GM11168 (cell line): Measurements from ENCODE around the gene UNC5B.

ENCODE experiments used
- in situ Hi-C: fragments of 300-500 bp; cut with MboI; formaldehyde crosslinking; loops from one replicate; pipeline ENCODE4 v1.12.0; 2022; ENCODE audit warnings: low sequenced_read_pairs; ENCODE audit not compliant: unreplicated experiment

Gene UNC5B

GRCh38 chr10:71212318-71213126 is at the start of gene UNC5B:
TSS of gene UNC5B (plus strand) at chr10:71212570. CDS start at chr10:71212986, 416 bp downstream.
- in situ Hi-C loops: loop anchor here (25.0 kb wide), 1 partner anchor 300 kb away; no protein-coding TSS in a partner anchor

GRCh38 chr10:71173466-71173865 is 38.9 kb upstream of the UNC5B start:
- in situ Hi-C loops: no loop called here

GRCh38 chr10:71176661-71177060 is 35.7 kb upstream of the UNC5B start:
- in situ Hi-C loops: no loop called here

- in situ Hi-C loops: no loop called here
Observed at GRCh38 chr10:71177651-71178199, 34.6 kb upstream of the UNC5B start.

- in situ Hi-C loops: no loop called here
Observed at GRCh38 chr10:71178880-71179279, 33.5 kb upstream of the UNC5B start.

DNA sequence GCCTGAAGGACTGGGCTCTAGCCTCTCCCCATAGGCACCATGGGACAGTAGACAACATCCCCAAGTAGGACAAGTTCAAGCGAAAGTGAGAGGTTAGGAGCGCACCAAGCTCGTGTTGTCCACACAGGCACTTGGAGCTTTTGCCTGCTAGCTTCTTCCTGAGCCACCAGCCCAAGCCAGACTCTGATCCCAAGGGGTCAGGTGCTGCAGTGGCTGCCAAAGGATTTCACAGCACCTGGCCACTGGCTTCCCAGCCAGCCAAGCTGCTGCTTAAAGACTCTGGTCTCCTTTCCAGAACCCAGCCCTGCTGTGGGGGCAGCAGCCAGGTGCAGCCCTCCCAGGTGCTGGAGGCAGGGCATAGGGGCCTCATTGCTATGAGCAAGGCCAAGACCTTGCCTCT is 33.0 kb upstream of the UNC5B start:
- in situ Hi-C loops: no loop called here

DNA sequence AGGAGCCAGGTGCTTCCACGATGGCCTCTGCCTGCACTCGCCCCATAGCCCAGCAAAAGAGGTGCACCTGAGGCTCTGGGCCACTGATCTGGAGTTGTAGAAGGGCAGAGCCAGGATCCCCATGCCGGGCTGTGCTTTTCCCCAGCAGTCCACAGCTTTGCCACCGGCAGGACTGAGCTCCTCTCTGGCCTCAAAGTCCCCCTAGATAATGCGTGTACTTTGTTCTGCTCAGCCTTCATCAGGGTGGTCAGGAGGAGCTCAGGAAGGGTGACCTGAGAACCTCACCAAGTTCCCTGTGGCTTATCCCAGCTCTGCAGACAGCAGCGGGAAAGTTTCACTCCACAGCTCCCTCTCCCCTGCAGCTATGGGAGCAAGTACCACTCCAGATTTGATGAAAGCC is 27.9 kb upstream of the UNC5B start:
- in situ Hi-C loops: no loop called here

GRCh38 chr10:71185209-71185608 is 27.2 kb upstream of the UNC5B start:
- in situ Hi-C loops: no loop called here

- in situ Hi-C loops: no loop called here
Observed at GRCh38 chr10:71187197-71187596, 25.2 kb upstream of the UNC5B start.

DNA sequence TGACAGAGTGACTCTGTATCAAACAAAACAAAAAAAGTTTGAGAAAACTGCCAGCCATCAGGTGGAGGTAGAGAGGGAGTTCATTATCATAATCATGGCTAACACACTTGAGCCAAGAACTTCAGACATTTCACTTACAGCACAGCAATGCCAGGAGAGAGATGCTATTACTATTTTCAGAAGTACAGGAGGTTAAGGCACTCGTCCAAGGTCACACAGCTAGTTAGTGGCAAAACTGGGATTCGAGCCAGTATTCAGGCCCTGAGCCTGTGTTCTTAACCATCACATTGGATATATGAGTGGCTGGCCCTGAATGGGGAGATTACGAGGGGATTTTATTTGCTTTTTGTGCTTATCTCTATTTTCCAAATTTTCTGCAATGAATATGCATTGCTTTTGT is 24.8 kb upstream of the UNC5B start:
- in situ Hi-C loops: no loop called here

- in situ Hi-C loops: no loop called here
Observed at GRCh38 chr10:71188201-71188600, 24.2 kb upstream of the UNC5B start.

GRCh38 chr10:71191019-71191418 is 21.4 kb upstream of the UNC5B start:
- in situ Hi-C loops: no loop called here

GRCh38 chr10:71191551-71192076 is 20.8 kb upstream of the UNC5B start:
- in situ Hi-C loops: no loop called here

- in situ Hi-C loops: no loop called here
Observed at GRCh38 chr10:71193516-71193915, 18.9 kb upstream of the UNC5B start.

DNA sequence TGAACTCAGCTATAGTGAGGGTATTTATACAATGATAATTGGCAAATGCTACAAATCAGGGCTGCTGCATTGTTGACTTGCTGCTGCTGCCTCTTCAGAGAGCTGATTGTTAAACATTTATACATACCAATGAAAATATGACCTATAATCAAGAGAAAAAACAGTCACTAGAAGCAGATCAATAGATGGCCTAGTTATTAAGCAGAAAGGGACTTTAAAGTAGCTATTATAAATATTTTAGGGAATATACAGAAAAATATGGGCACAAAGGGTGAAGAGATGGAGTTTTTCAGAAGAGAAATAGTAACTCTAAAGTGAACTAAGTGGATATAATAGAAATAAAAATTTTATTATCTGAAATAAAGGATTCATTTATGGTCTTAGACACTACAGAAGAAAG is 14.4 kb upstream of the UNC5B start:
- in situ Hi-C loops: no loop called here

DNA sequence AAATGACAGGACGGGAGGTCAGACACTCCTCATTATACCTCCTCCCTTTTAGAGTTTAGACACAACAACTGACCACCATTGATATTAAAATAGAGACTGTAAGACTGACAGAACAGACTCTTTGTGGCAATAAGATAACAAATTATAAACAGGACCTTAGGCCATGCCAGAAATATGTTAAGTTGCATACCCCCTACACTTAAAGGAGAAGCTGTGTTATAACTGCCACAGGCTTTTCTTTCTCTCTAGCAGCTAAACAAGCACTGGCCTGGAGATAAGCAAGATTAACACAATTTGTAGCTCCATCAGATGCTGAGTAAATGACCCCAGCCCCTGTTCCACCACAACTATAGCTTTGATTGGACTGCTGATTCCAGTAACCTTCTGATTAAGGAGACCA is 10.5 kb upstream of the UNC5B start:
- in situ Hi-C loops: loop anchor here (25.0 kb wide), 1 partner anchor 290 kb away; no protein-coding TSS in a partner anchor

DNA sequence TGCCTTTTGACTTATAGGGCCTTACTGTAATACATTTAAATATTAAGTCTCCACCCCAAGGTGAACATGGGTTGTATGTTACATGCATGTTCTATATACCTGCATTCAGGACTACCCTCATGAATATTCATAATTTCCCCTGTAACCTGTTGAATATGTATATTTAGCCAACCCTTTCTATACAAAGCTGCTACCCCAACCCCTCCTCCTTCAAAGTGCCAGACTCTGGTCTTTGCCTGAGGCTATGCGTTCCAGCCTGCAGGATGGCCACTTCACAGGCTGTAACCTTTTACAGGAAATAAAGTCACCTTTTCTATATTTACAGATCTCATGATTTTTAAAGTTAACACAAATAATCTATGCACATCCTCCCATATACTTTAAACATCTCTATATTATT is 10.1 kb upstream of the UNC5B start:
- in situ Hi-C loops: loop anchor here (25.0 kb wide), 1 partner anchor 290 kb away; no protein-coding TSS in a partner anchor

DNA sequence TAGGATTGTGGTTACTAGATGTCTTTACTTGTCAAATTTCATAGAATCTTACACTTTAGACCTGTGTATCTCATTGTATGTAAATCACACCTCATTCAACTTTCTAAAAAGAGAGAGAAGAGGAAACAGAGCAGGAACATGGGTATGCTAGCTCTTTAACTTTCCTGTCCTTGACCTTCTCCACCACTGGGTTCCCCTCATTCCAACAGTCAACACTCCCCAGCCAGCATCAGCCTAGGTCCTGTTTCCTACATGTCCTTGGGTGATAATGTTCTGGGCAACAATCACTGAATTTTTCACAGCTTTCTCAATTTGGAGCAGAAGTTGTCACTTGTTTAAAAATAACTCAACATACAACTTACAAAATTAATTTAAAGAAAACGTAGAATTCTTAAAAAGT is 9.2 kb upstream of the UNC5B start:
- in situ Hi-C loops: loop anchor here (25.0 kb wide), 1 partner anchor 291 kb away; no protein-coding TSS in a partner anchor

GRCh38 chr10:71203716-71204115 is 8.7 kb upstream of the UNC5B start:
- in situ Hi-C loops: loop anchor here (25.0 kb wide), 1 partner anchor 291 kb away; no protein-coding TSS in a partner anchor

- in situ Hi-C loops: loop anchor here (25.0 kb wide), 1 partner anchor 292 kb away; no protein-coding TSS in a partner anchor
Observed at GRCh38 chr10:71204746-71205145, 7.6 kb upstream of the UNC5B start.

GRCh38 chr10:71205468-71205867 is 6.9 kb upstream of the UNC5B start:
- in situ Hi-C loops: loop anchor here (25.0 kb wide), 1 partner anchor 293 kb away; no protein-coding TSS in a partner anchor
